HCT116 (cell line): ENCODE data around the gene TMEM169. TPM values are rescaled to one million over a fixed set of nuclear protein-coding genes. Genes with fewer than 3 reads are reported as not detected.

Experiments used
- ATAC-seq: fragments of 200-7000 bp; cut with Tn5 transposase; 2 replicates; pipeline ENCODE4 v1.9.1; 2020; ENCODE audit warnings: mild to moderate bottlenecking, moderate library complexity
- BruUV-seq: library from RNA; stranded (reverse); fragments of 400-500 nt; replicated peaks from 2 replicates; lab custom pipeline; 2021; lab: Mats Ljungman, UMichigan
- CTCF ChIA-PET: fragments of 300-600 bp; sonication (Branson Sonifier 250); formaldehyde crosslinking; loops from one replicate; lab custom pipeline; 2021; ENCODE audit warnings: antibody characterized with exemption; lab: Charles Lee
- POLR2A ChIA-PET: fragments of 300-600, 350-600 bp; sonication (Branson Sonifier 250); formaldehyde crosslinking; loops from one replicate; lab custom pipeline; 2021; ENCODE audit warnings: antibody characterized with exemption; lab: Charles Lee
- RAD21 ChIA-PET, 2 experiments: fragments of 300-600 bp; sonication (Branson Sonifier 250); formaldehyde crosslinking; loops; one replicate each; lab custom pipeline; 2023; ENCODE audit warnings: low total read pairs in 2 of 2; ENCODE audit not compliant: uncharacterized antibody in 2 of 2, unreplicated experiment in 2 of 2, low non-redundant PET in 1 of 2; lab: Charles Lee
- DNase-seq: peaks from one replicate; pipeline ENCODE4 v3.0.0-alpha.2; 2010; ENCODE audit warnings: low read depth, low spot score
- H2AFZ ChIP-seq: fragments of 200-600 bp; shearing (Covaris generic), sonication (generic); 2 replicates; pipeline ENCODE4 v1.6.1; 2017; ENCODE audit warnings: low read depth, mixed run types, mixed read lengths, antibody characterized with exemption, low read length; ENCODE audit not compliant: poor library complexity, severe bottlenecking
- H3K27ac ChIP-seq: 2 replicates; pipeline ENCODE4 v1.5.1; 2012; ENCODE audit warnings: low read depth, low read length
- H3K27me3 ChIP-seq: fragments of 200-600 bp; sonication (generic); 2 replicates; pipeline ENCODE4 v1.6.1; 2016; ENCODE audit warnings: mixed run types, low read length, mixed read lengths; ENCODE audit not compliant: insufficient read depth
- H3K36me3 ChIP-seq, 2 experiments: fragments of 200-500 bp in 1 of 2; fragments of 200-600 bp in 1 of 2; sonication (Bioruptor generic) in 1 of 2; sonication (generic) in 1 of 2; 2 replicates each; pipeline versions ENCODE4 v1.5.1 to v1.6.1; 2014 to 2016; ENCODE audit warnings: low read length in 2 of 2, inconsistent platforms in 1 of 2, mixed read lengths in 1 of 2, mixed run types in 1 of 2; ENCODE audit not compliant: insufficient read depth in 2 of 2, control insufficient read depth in 1 of 2
- H3K4me1 ChIP-seq, 2 experiments: fragments of 200-600 bp in 1 of 2; sonication (generic) in 1 of 2; 2 replicates each; pipeline versions ENCODE4 v1.5.1 to v1.6.1; 2012 to 2017; ENCODE audit warnings: low read length in 2 of 2, inconsistent platforms in 1 of 2, mild to moderate bottlenecking in 1 of 2, mixed read lengths in 1 of 2, mixed run types in 1 of 2, moderate library complexity in 1 of 2; ENCODE audit not compliant: insufficient read depth in 2 of 2, control insufficient read depth in 1 of 2
- H3K4me2 ChIP-seq: fragments of 200-600 bp; sonication (generic); 2 replicates; pipeline ENCODE4 v1.6.1; 2017; ENCODE audit warnings: mixed run types, low read length, mixed read lengths
- H3K4me3 ChIP-seq, 2 experiments: fragments of 200-600 bp in 1 of 2; sonication (generic) in 1 of 2; replicated peaks in 1 of 2; 2 replicates each; pipeline ENCODE4 v1.5.1; 2011 to 2016; ENCODE audit warnings: low read length in 2 of 2, control low read depth in 1 of 2, low read depth in 1 of 2, mild to moderate bottlenecking in 1 of 2, mixed read lengths in 1 of 2, mixed run types in 1 of 2
- H3K79me2 ChIP-seq: fragments of 200-600 bp; sonication (generic); 2 replicates; pipeline ENCODE4 v1.6.1; 2017; ENCODE audit warnings: mild to moderate bottlenecking, mixed run types, low read length, moderate library complexity, mixed read lengths; ENCODE audit not compliant: insufficient read depth
- H3K9ac ChIP-seq: fragments of 200-600 bp; sonication (generic); 2 replicates; pipeline ENCODE4 v1.6.1; 2016; ENCODE audit warnings: low read length, mixed read lengths
- H3K9me2 ChIP-seq: fragments of 200-600 bp; sonication (generic), shearing (Covaris generic); 2 replicates; pipeline ENCODE4 v1.6.1; 2017; ENCODE audit warnings: mixed run types, mild to moderate bottlenecking, moderate library complexity; ENCODE audit not compliant: insufficient read depth
- H3K9me3 ChIP-seq, 2 experiments: fragments of 200-500 bp in 1 of 2; fragments of 200-600 bp in 1 of 2; sonication (Bioruptor generic) in 1 of 2; sonication (generic) in 1 of 2; 2 replicates each; pipeline ENCODE4 v1.6.1; 2014 to 2017; ENCODE audit warnings: low read length in 2 of 2, mixed read lengths in 2 of 2, inconsistent platforms in 1 of 2, low read depth in 1 of 2, mild to moderate bottlenecking in 1 of 2, mixed run types in 1 of 2, moderate library complexity in 1 of 2; ENCODE audit not compliant: control insufficient read depth in 1 of 2, insufficient read depth in 1 of 2
- H4K20me1 ChIP-seq: fragments of 200-600 bp; sonication (generic), shearing (Covaris generic); 2 replicates; pipeline ENCODE4 v1.6.1; 2017; ENCODE audit warnings: mixed run types, mild to moderate bottlenecking, moderate library complexity; ENCODE audit not compliant: insufficient read depth
- EGR1 ChIP-seq: IDR thresholded peaks from 2 replicates; pipeline ENCODE4 v1.6.1; 2012; ENCODE audit warnings: low read depth
- EZH2phosphoT487 ChIP-seq: fragments of 200-600 bp; IDR thresholded peaks from 2 replicates; pipeline ENCODE4 v1.6.1; 2018; ENCODE audit warnings: antibody characterized with exemption, borderline replicate concordance
- MAX ChIP-seq: IDR thresholded peaks from 2 replicates; pipeline ENCODE4 v1.6.1; 2012
- POLR2A ChIP-seq: IDR thresholded peaks from 2 replicates; pipeline ENCODE4 v1.7.0; 2011; ENCODE audit warnings: borderline replicate concordance; ENCODE audit not compliant: insufficient read depth, insufficient read length; ENCODE audit errors: extremely low read depth
- POLR2AphosphoS5 ChIP-seq: IDR thresholded peaks from 2 replicates; pipeline ENCODE4 v1.6.1; 2011; ENCODE audit warnings: mild to moderate bottlenecking, low read depth, low read length, moderate library complexity
- RAD21 ChIP-seq: IDR thresholded peaks from 2 replicates; pipeline ENCODE4 v1.6.1; 2012; ENCODE audit warnings: low read depth, mild to moderate bottlenecking
- REST ChIP-seq: IDR thresholded peaks from 2 replicates; pipeline ENCODE4 v1.6.1; 2012; ENCODE audit warnings: low read depth
- SP1 ChIP-seq: IDR thresholded peaks from 2 replicates; pipeline ENCODE4 v1.6.1; 2012; ENCODE audit warnings: low read depth
- TCF7L2 ChIP-seq: IDR thresholded peaks from 2 replicates; pipeline ENCODE4 v1.7.0; 2011; ENCODE audit warnings: borderline replicate concordance, inconsistent platforms; ENCODE audit not compliant: insufficient read depth, insufficient read length; ENCODE audit errors: extremely low read depth
- ZBTB33 ChIP-seq: IDR thresholded peaks from 2 replicates; pipeline ENCODE4 v1.6.1; 2011; ENCODE audit warnings: mild to moderate bottlenecking, low read length, moderate library complexity; ENCODE audit not compliant: insufficient replicate concordance; ENCODE audit errors: extremely low read depth
- intact Hi-C: fragments of 100-400 bp; cut with micrococcal nuclease; formaldehyde crosslinking; loops from 2 replicates; pipeline ENCODE4 v1.10.0; 2022
- total RNA-seq: library from RNA; stranded (reverse); gene quantifications from one replicate; pipeline ENCODE4 v1.2.1, GENCODE V29; 2021; ENCODE audit not compliant: unreplicated experiment

The TMEM169 gene
- total RNA-seq, 1 experiment from 2014 or later: 0.42 TPM

GRCh38 chr2:216039918-216040317 is 41.8 kb upstream of the TMEM169 start:
- intact Hi-C loops: loop anchor here (10.0 kb wide), 1 partner anchor 625 kb away; no protein-coding TSS in a partner anchor
- CTCF ChIA-PET: no interaction called here

More at GRCh38 chr2:216039918-216040317, 41.8 kb upstream of the TMEM169 start:
- no peak overlapping the region for H3K27ac ChIP-seq
- no TSS peak for BruUV-seq
- no peaks in the 10 kb centered on the region for H3K27me3 ChIP-seq
- no peaks in the 10 kb centered on the region for H3K79me2 ChIP-seq
- no peak overlapping the region for H3K4me2 ChIP-seq
- no peak overlapping the region for H2AFZ ChIP-seq
- no peak for DNase-seq
- ATAC-seq: no peak
- H3K4me1 ChIP-seq: no peaks in the 10 kb centered on the region
- H3K4me3 ChIP-seq: no peak overlapping the region
- POLR2A ChIA-PET: no interaction called here
- no peak for TF ChIP-seq ZBTB33
- no peak for TF ChIP-seq TCF7L2
- TF ChIP-seq REST: no peak
- no peak for TF ChIP-seq RAD21
- TF ChIP-seq EZH2phosphoT487: no peak
- TF ChIP-seq POLR2A: no peak
- TF ChIP-seq POLR2AphosphoS5: no peak
- TF ChIP-seq EGR1: no peak
- TF ChIP-seq MAX: no peak
- TF ChIP-seq SP1: no peak
- RAD21 ChIA-PET: no interaction called here
- H3K9me3 ChIP-seq: no peaks in the 10 kb centered on the region
- H3K9me2 ChIP-seq: no peaks in the 10 kb centered on the region
- no peaks in the 10 kb centered on the region for H4K20me1 ChIP-seq
- peaks cover 0 to 2% of the 10 kb centered on the region in 2 experiments; a peak in 1 of 4 replicates for H3K36me3 ChIP-seq
- no peak overlapping the region for H3K9ac ChIP-seq
